ENCODE measurements around the gene TMPRSS9.
A peak's percentile ranks its signal among the peaks of the same experiment; 100 is the strongest.
"Not testable (repeated sequence)": the region's sequence is repeated elsewhere in the genome, so short reads cannot be mapped to it uniquely, and the experiment has no call there.

The TMPRSS9 gene

GRCh38 chr19:2362046-2362969 lies 2.2 kb downstream of the TMPRSS9 start:
- DNase-seq (ENCODE audit: low spot score): no peak

GRCh38 chr19:2362970-2363300 lies 2.9 kb downstream of the TMPRSS9 start:
- no peak for DNase-seq (ENCODE audit: low spot score)

- no peak for DNase-seq (ENCODE audit: low spot score)
These were observed 3.4 kb downstream of the TMPRSS9 start for GRCh38 chr19:2363419-2363818.

- no peak for DNase-seq (ENCODE audit: low spot score)
These were observed 5.3 kb downstream of the TMPRSS9 start for GRCh38 chr19:2365201-2365970.

GRCh38 chr19:2371656-2372055 lies 11.6 kb downstream of the TMPRSS9 start:
- no peak for DNase-seq (ENCODE audit: low spot score)

GRCh38 chr19:2372076-2372612 lies 12.1 kb downstream of the TMPRSS9 start:
- no peak for DNase-seq (ENCODE audit: low spot score)

GRCh38 chr19:2374808-2375207 lies 14.7 kb downstream of the TMPRSS9 start:
- DNase-seq (ENCODE audit: low spot score): no peak

GRCh38 chr19:2375353-2376121 lies 15.5 kb downstream of the TMPRSS9 start:
- DNase-seq (ENCODE audit: low spot score): no peak

- DNase-seq (ENCODE audit: low spot score): peak; percentile 38
These were observed 16.9 kb downstream of the TMPRSS9 start for GRCh38 chr19:2376784-2377519.

- no peak for DNase-seq (ENCODE audit: low spot score)
These were observed 20.5 kb downstream of the TMPRSS9 start for GRCh38 chr19:2380567-2380966.

- DNase-seq (ENCODE audit: low spot score): no peak
These were observed 21.2 kb downstream of the TMPRSS9 start for GRCh38 chr19:2381148-2381820.

- no peak for DNase-seq (ENCODE audit: low spot score)
These were observed 22.6 kb downstream of the TMPRSS9 start for GRCh38 chr19:2382530-2383222.

GRCh38 chr19:2385053-2385721 lies 25.1 kb downstream of the TMPRSS9 start:
- DNase-seq (ENCODE audit: low spot score): peak; percentile 94

GRCh38 chr19:2387367-2388288 lies 27.6 kb downstream of the TMPRSS9 start:
- DNase-seq (ENCODE audit: low spot score): no peak

GRCh38 chr19:2389594-2389993 lies 29.5 kb downstream of the TMPRSS9 start:
- no peak for DNase-seq (ENCODE audit: low spot score)

GRCh38 chr19:2391118-2391725 lies 31.2 kb downstream of the TMPRSS9 start:
- DNase-seq (ENCODE audit: low spot score): no peak

GRCh38 chr19:2392366-2392765 lies 32.3 kb downstream of the TMPRSS9 start:
- DNase-seq (ENCODE audit: low spot score): no peak

GRCh38 chr19:2392899-2393298 lies 32.8 kb downstream of the TMPRSS9 start:
- DNase-seq (ENCODE audit: low spot score): not testable (repeated sequence)

Data from D341Med (cell line).